ENCODE measurements around the gene PLCG2.

- TF ChIP-seq EZH2 (IDR thresholded peaks at IDR 0.05; ENCODE audit: low read depth, low read length, severe bottlenecking) = no peak
- TF ChIP-seq RAD21 (IDR thresholded peaks at IDR 0.05 in 1 of 2, conservative IDR thresholded peaks at IDR 0.05 in 1 of 2; ENCODE audit: low read depth in 2 of 2, low read length in 2 of 2) = no peak
- TF ChIP-seq YY1 (IDR thresholded peaks at IDR 0.05; ENCODE audit: low read depth, low read length) = no peak
- no peak for TF ChIP-seq TCF12 (IDR thresholded peaks at IDR 0.05; ENCODE audit: low read depth, low read length)
These were observed 47.4 kb upstream of the PLCG2 start for GRCh38 chr16:81731649-81732048.
